GM21381 (cell line): ENCODE results near the gene ADARB1.

Experiments
- ATAC-seq: cut with Tn5 transposase; IDR thresholded peaks from one replicate; pipeline ENCODE4 v1.9.1; 2021; ENCODE audit warnings: mild to moderate bottlenecking, moderate library complexity; ENCODE audit not compliant: unreplicated experiment

ADARB1 gene

DNA sequence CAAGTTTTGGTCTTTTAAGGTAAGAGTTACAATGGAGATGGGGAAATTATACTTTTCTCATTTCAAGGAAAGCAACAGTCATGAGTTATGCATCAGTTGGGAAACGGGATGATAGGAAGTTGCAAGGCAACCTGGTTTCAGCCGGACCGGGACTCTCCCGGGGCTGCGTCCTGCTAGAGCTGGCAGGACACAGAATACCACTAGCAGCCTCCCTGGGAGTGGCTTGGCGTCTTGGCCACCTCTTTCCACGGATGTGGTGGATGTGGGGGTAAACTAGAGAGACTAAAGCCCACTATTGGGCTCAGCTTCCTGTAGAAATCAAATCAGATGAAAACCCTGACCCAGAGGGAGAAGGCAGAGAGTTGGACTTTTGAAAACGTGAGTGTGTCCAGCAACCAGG lies 71.9 kb downstream of the ADARB1 start:
- no peak for ATAC-seq

DNA sequence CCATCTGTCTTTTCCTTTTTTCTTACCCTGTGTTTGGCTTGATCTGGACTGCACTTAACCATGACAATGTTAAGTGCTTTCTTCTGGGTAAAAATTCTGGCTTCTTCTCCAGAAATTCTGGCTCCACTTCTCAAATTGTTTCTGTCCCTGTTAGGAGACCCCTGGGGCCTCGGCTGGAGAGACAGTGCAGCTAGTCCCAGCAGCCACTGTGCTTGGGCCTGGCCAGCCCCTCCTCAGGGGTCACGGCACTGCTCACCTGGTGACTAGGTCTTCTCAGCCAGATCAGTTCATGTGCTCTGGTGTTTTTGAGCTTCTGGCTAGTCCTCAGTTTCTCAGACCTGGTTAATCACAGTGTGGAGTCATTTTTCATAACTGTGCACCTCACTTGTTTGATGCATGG lies 72.4 kb downstream of the ADARB1 start:
- ATAC-seq: no peak

DNA sequence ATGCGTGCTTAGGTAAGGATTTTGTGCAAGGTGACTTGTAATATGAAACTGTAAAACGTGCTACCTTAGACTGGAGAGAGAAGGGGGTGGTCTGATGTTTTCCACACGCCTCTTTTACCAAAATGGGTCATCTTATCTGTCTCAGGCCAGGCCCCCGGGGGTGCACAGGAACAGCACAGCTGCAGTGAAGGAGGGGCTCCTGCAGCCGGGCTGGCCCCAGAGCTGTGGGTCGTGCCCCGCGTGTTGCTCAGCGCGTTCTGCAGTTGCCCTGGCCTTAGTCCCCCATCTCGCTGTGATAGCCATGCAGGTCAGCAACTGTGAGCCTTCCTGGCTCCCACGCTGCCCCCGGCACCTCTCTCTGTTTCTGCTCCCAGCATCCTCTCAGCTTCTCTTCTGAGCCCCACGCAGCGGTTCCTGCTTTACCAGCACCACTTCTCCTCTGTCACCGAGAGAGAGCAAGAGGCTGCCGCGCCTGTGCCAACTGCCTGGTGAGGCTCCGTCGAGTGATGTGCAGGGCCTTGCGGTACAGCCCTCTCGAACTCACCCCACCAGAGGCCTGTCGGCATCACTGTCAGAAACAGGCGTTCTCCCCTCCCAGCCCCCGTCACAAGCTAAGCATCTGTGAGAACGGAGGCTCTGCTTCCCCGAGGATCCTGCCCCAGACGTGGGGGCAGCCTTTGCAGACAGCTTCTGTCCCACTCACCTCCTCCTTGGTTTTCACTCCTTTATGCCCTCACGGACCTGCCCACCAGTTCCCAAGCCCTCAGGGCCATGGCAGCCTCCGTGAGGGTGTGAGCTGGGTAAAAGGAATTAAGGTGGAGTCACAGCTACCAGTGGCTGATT lies 73.3 kb downstream of the ADARB1 start:
- no peak for ATAC-seq

DNA sequence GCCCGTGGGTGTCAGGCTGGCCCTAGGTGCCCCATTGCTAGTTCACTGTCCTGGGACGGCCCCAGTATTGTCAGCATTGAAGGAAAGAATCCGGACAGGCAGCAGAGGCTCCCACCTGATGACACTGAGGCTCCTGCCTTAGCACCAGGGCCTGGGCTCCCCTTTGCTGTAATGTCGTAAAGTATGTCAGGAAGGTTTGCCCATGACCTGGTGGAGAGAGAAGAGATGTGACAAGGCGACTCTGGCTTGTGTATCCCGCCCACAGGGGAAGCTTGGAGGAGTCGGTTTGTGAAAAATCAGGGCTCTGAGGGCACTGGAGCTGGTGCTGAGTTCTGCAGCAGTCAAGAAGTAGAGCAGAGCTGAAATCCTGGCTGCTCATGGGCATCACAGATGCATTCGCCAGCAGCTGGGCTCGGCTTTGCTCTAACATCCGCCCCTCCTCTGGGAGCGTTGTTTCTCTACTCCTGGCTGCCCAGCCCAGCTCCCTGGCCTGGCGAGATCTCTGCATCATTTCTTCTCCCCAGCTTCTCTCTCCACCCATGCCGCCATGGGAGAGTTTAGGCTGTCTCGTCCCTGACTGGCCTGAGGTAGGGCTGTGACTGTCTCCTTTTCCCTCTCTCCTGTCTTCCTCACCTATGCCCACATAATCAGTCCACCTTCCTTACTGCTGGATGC lies 74.1 kb downstream of the ADARB1 start:
- no peak for ATAC-seq

DNA sequence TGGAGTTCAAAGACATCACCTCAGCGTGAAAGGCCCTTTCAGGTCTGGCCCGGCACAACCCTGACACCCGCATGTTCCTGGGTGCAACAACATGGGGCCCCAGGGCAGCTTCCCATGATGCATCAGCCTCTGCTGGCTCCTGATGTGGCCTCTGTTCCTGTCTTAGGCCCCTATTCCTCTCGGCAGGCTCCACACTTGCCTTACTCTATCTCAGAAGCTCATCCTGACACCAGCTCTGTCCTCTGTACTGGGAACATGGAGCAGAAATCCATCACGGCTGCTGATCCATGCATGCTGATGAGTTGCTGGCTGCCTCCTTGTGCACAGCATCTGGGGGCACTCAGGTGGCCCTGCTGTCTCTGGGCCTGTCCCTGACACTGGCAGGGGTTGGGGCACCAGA lies 74.6 kb downstream of the ADARB1 start:
- no peak for ATAC-seq

DNA sequence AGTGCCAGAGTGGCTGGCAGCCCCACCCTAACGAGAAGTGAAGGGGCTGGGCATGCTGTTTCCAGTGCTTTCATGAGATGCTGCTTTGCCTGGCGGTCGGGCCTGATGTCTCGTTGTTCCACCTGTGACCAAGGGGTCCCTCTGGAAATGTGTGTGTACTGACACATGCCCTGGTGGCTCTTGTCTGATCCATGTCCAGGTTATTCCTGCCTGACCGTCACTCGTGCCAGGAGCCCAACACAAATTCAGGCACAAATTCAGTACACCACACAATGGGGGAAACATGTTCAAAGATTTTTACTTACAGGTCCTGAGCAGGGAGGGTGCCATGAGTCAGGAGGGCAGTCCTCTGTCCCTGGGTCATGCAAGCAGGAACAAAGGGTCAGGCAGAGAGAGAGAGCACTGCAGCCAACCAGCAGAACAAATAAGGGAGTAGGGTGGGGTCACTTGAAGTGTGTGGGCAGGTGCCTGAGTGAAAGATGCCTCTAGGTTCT lies 76.3 kb downstream of the ADARB1 start:
- no peak for ATAC-seq

DNA sequence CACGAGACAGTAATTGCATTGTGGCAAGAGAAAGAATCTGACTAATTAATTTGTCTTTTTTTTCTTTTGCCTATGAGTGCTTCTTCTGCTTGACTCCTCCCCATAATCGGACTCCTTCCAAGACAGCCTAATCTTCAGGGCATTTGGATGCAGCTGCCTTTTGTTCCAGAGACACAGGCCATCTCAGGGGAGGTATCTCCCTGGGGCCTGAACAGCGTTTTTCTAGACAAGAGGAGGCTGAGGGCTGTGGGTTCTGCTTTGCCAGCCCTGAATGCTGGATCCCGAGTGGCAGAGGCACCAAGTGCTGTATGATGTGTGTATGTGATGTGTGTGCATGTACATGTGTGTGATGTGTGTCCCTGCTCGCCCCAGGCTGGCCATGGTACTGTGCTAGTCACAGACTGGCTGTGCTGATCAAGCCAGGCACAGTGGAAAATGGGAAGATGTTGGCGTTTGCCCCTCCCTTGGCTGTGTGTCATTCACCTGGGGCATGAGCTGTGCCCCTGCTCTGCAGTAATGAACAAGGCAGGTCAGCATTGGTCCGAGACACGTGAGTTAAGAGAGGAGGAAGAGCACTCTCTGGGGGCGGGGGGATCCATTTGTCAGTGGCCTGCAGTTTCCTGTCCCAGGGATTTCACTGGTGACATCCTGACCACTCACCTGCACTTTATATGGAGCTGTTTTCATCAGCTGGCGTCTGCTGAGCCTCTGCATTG lies 77.2 kb downstream of the ADARB1 start:
- no peak for ATAC-seq

DNA sequence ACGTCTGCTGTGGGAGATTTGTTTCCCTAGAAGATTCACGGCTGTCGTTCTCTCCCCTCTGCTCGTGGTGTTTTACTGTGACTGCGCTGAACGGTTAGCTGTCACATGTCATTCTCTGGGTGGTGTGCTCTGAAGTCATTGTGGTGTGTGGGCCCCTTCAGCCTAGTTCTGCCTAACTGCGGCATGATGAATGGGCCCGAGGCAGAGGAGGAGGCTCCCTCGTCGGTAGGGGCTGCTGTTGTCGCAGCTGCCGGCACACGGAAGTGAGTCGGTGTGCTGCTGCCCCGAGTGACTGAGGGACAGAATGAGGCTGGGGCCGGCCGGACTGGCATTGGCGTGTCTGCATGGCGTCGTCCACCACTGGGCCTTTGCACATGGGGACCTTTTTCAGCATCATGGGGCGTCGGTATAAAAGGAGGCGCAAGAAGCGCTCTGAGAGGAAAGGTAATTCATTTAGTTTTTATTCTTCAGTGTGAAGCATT lies 77.9 kb downstream of the ADARB1 start:
- no peak for ATAC-seq

DNA sequence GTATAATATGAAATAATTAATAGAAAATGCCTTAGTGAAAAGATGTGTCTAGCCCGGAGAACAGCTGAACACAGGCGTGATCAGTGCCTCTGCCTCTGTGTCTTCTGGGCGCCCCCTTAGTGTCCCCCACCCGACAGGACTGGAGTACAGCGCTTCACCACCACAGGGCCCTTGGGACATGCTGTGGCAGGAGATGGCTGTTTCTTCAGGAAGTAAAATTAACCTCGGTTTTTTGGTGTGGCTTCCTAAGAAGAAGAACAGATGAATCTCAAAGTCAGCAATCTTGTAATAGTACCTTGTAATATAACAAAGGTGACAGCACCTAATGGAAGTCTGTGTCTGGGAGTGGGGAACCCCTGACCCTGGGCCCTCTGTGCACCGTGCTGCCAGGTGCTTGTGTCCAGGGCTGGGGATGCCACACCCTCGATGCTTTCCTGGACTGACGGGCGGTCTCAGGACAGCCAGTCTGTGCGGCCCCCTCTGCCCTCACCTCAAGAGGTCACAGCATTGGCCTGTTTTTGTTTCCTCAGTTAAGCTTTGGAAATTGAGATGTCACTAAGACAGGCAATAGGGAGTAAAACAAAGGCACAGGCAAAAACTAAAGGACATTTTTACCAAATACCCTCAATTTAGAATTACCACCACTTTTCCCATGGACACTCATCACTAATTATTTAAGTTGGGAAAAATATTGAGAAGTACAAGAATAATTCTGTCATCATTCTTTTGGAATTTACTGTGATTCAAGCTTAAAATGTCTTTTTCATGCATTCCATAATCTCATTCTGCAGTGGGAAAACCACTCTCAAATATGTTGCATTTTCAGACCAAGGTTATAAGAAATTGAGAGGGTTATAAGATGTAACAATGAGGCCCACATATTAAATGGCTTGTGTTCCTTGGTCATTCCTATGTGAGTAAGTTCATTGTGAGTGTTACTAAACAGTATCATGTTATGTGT lies 79.3 kb downstream of the ADARB1 start:
- no peak for ATAC-seq

DNA sequence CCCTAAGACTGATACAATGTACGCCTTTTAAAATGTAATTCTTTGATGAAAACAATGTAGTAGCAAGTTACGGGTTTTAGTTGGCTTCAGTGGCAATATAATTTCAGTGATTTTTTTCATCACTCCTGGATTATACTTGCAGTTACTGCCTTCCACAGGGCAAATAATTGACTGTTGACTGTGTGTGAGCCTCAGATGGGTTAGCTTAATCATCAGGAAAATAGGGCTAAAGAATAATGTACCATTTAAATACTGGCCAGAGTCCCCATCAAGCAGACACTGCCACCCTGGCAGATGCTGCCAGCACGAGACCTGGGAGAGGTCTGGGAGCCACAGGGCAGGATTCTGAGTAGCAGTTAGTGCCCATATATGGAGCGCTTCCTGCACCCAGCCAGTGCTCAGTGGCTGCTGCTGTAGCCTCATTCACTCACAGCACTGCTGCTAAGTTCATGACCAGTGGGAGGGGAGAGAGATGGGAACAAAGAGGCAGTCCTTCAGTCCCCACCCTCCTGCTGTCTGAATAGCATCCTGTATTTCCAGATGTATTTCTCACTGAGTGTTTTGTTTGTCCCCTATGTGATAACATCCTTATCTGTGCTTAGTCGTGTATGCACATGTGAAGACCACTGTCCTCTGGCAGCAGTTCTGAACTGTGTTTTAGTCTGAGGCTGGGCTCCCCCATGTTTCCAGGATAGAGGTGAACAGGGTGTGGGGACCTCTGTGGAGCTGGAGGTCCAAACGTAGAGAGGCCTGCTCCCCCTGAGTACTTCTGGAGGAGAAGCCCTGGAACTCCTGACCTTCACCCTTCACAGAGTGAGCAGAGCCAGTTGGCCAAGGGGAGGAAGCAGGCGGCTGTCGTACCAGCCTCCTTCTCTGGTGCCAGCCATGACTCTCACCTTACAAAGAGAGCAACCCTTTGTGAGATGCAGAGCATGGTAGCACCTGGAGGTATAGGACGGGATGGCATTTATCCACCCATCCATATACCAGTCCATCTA lies 80.4 kb downstream of the ADARB1 start:
- ATAC-seq: no peak

DNA sequence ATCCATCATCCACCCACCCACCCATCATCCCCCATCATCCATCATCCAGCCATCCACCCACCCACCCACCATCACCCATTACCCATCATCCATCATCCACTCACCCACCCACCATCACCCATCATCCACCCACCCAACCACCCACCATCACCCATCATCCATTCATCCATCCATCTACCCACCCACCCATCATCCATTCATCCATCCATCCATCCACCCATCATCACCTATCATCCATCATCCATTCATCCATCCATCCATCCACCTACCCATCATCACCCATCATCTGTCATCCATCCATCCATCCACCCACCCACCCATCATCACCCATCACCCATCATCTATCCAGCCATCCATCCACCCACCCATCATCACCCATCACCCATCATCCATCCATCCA lies 81.5 kb downstream of the ADARB1 start:
- ATAC-seq: no peak

DNA sequence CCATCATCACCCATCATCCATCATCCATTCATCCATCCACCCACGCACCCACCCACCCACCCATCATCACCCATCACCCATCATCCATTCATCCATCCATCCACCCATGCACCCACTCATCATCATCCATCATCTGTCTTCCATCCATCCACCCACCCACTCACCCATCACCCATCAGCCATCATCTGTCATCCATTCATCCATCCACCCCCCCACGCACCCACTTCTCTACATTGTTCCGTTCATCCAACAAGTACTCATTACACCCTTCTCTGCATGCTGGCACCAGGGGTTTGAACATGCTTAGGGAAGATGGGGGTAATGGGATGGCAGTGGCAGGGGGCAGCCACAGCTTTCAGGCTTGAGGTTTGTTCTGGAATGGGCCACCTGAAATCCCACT lies 82.1 kb downstream of the ADARB1 start:
- ATAC-seq: no peak

DNA sequence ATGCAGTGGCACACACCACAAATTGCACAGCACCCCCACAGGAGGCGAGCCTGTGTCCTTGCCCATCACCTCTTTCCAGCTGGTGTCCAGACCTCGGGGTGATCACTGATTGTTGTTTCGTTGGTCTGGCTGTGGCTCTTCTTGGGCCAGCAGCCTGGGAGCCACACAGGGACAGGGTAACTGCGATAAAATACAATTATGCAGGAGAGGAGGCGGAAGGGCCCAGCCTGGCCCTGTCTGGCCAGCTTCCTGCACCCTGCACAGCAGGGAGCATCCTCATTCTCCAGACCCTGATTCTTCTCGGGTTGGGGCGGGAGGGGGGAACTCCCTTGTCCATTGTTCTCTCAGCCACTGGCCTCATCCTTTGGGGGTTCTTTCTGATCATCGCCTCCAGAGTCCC lies 83.6 kb downstream of the ADARB1 start:
- ATAC-seq: no peak

DNA sequence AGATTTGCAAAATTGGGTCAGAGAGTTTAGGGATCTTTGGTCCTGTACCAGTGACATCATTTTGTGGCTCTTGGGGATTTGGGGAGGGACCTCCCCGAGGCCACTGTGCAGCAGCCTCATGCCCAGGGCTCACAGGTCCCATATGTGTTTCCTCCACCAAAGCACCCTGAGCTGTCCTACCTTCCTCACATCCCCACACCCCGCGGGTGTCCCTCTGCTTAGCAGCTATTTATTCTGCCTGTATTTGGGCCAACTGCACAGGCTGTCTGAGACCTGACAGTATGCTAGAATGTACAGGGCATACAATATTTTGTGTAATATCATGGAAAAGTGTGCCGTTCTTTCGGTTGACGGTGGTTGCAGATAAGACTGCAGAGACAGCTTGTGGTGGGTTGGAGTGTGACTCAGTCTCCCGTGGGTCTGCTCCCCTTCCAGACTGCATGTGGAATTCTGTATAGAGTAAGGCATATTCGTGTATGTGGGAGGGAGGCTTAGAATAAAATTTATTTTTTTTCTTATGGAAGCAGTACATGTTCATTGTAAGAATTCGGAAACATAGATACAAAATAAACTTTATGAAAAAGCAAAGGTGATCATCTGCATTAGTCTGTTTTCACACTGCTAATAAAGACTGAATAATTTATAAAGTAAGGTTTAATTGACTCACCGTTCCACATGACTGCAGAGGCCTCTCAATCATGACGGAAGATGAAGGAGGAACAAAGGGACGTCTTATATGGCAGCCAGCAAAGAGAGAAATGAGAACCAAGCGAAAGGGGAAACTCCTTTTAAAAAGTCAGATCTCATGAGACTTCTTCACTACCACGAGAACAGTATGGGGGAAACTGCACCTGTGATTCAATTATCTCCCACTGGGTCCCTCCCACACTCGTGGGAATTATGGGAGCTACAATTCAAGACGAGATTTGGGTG lies 84.4 kb downstream of the ADARB1 start:
- no peak for ATAC-seq

DNA sequence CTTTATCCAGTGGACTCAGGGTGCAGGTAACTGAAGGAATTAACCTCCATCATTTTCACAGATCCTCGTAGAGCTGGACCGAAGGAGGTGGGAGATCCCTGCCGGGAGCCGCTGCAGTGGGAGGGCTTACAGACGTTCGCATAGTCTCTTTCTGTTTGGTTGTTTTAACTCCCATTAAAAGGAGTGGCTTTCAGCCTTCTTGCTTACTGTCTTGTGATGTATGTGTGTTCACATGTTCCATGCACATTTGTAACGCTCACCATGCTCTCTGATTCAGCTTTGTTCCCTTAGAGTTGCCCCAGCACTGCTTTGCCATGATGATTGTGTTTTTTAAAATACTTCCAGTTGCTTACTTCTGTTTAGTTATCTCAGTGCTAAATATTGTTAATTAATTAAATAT lies 85.8 kb downstream of the ADARB1 start:
- ATAC-seq: no peak

DNA sequence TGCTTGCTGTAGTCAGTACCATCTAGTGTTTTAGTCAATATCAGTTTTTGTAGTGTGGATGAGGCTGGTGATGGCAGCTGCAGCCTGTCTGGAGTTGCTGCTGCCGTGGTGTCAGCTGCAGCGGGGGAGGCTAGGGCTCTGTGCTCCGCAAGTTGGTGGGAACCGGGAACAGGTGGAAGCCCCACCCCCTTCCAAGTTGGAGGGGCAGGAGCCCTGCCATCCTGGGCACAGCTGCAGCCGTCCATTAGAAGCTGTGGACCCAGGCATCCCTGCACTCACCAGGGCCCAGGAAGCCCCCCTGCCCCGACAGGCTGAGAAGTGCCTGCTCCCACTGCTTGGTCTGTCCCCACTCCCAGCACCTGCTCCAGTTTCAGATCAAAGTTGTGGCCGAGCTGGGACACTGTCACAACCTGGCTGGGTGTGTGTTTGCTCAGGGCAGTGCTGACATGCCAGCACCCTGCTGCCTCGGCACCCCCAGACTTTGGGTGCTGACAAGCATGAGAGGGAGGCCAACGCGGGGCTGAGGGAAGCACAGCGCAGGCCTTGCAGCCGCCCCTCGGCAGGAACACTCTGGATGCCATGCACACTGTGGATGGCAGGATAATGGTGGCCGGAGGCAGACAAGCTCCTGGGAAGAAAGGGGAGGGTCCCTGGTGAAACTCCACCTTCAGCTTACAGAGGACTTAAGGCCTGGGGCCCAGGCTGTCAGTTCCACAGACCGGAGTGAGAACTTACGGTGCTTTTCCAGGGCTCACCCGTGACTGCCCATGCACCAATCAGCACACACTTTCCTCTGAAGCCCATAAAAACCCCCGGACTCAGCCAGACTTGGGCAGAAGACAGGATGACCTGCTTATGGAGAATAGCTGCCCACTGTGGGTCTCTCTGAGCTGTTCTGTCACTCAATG lies 86.9 kb downstream of the ADARB1 start:
- no peak for ATAC-seq

DNA sequence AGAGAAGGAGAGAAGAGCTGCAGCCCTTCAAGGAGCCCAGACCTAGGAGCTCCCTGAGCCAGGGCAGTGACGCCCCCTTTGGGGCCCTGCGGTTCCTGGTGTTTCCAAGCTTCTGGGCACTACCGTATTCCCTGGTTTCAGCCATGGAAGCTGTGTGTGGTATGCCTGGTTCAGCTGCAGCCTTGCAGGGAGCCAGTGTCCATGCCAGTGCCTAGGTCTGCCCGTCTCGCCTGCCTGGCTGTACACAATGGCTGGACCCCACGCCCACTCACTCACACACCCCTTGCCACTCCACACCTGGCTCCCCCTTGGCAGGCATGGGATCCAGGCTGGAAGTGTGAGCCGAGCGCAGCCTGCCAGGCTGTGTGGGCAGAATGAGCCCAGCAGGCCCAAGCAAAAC lies 87.7 kb downstream of the ADARB1 start:
- ATAC-seq: no peak
